GM12878 (cell line): ENCODE data around the gene SIRT7. TPM values are rescaled to one million over a fixed set of nuclear protein-coding genes. Genes with fewer than 3 reads are reported as not detected.

Source experiments
- ATAC-seq: fragments of 200-7000 bp; cut with Tn5 transposase; 3 replicates; pipeline ENCODE4 v1.9.1; 2020; ENCODE audit warnings: mild to moderate bottlenecking, moderate library complexity
- BruUV-seq: library from RNA; stranded (reverse); fragments of 400-500 nt; replicated peaks from 2 replicates; lab custom pipeline; 2021; lab: Mats Ljungman, UMichigan
- CTCF ChIA-PET: fragments of 300-600 bp; sonication (Branson Sonifier 250); formaldehyde crosslinking; extraction: SDS; loops from one replicate; lab custom pipeline; 2021; ENCODE audit warnings: inconsistent platforms; lab: Yijun Ruan, JAX
- POLR2A ChIA-PET: fragments of 350-600 bp; formaldehyde crosslinking; extraction: SDS; loops from one replicate; lab custom pipeline; 2021; ENCODE audit warnings: inconsistent platforms; lab: Charles Lee
- RAD21 ChIA-PET: fragments of 300-600 bp; sonication (Branson Sonifier 250); formaldehyde crosslinking; loops from one replicate; lab custom pipeline; 2023; ENCODE audit warnings: antibody characterized with exemption; ENCODE audit not compliant: unreplicated experiment; lab: Charles Lee
- SMC1A ChIA-PET: fragments of 300-600 bp; sonication (Branson Sonifier 250); formaldehyde crosslinking; loops from one replicate; lab custom pipeline; 2023; ENCODE audit not compliant: unreplicated experiment, uncharacterized antibody; lab: Charles Lee
- DNase-seq: peaks from one replicate; pipeline ENCODE4 v3.0.0-alpha.2; 2011; ENCODE audit warnings: low read depth, low spot score
- FAIRE-seq: peaks from 3 replicates; lab custom pipeline; 2011; peaks lifted over from hg19 to GRCh38; lab: Jason Lieb, UNC
- H2AFZ ChIP-seq: 2 replicates; pipeline ENCODE4 v1.6.0; 2011; ENCODE audit warnings: low read depth, low read length, control low read depth; ENCODE audit not compliant: control insufficient read depth
- H3K27ac ChIP-seq: 2 replicates; pipeline ENCODE4 v1.5.1; 2011; ENCODE audit warnings: control low read depth; ENCODE audit not compliant: control insufficient read depth, insufficient read depth
- H3K27me3 ChIP-seq, 2 experiments: replicated peaks in 1 of 2; 2 replicates each; pipeline versions ENCODE4 v1.6.0 to v1.6.1; 2011; ENCODE audit warnings: low read length in 1 of 2; ENCODE audit not compliant: control insufficient read depth in 2 of 2, insufficient read depth in 2 of 2
- H3K36me3 ChIP-seq, 2 experiments: 2 replicates each; pipeline ENCODE4 v1.5.1; 2011; ENCODE audit warnings: low read length in 1 of 2; ENCODE audit not compliant: control insufficient read depth in 2 of 2, insufficient read depth in 2 of 2
- H3K4me1 ChIP-seq: 2 replicates; pipeline ENCODE4 v1.6.1; 2011; ENCODE audit warnings: mild to moderate bottlenecking, low read length, moderate library complexity, mixed read lengths; ENCODE audit not compliant: control insufficient read depth, insufficient read depth
- H3K4me2 ChIP-seq: 2 replicates; pipeline ENCODE4 v1.6.0; 2011; ENCODE audit warnings: control low read depth; ENCODE audit not compliant: control insufficient read depth, insufficient read depth
- H3K4me3 ChIP-seq: fragments of 200-600 bp; sonication (generic); 2 replicates; pipeline ENCODE4 v1.5.1; 2016
- H3K79me2 ChIP-seq: 2 replicates; pipeline ENCODE4 v1.6.0; 2011; ENCODE audit warnings: low read length; ENCODE audit not compliant: control insufficient read depth, insufficient read depth
- H3K9ac ChIP-seq: 2 replicates; pipeline ENCODE4 v1.8.0; 2011; ENCODE audit warnings: low read length, control low read depth, mixed read lengths; ENCODE audit not compliant: control insufficient read depth, insufficient read depth
- H3K9me3 ChIP-seq: replicated peaks from 3 replicates; pipeline ENCODE4 v1.5.1; 2011; ENCODE audit warnings: mild to moderate bottlenecking, low read length; ENCODE audit not compliant: control insufficient read depth, insufficient read depth
- H4K20me1 ChIP-seq: 2 replicates; pipeline ENCODE4 v1.6.0; 2011; ENCODE audit not compliant: control insufficient read depth, insufficient read depth
- BCLAF1 ChIP-seq: fragments of 450-650 bp; IDR thresholded peaks from 2 replicates; pipeline ENCODE4 v1.6.1; 2017; ENCODE audit warnings: antibody characterized with exemption, mild to moderate bottlenecking, moderate library complexity
- BHLHE40 ChIP-seq, 2 experiments: fragments of 450-650 bp in 1 of 2; IDR thresholded peaks; 2 replicates each; pipeline ENCODE4 v1.6.1; 2011 to 2017; ENCODE audit warnings: low read depth in 2 of 2, borderline replicate concordance in 1 of 2, improper control_type of control experiment in 1 of 2, low read length in 1 of 2, mild to moderate bottlenecking in 1 of 2
- E2F8 ChIP-seq: fragments of 450-650 bp; IDR thresholded peaks from 2 replicates; pipeline ENCODE4 v1.6.1; 2018; ENCODE audit warnings: mild to moderate bottlenecking, low read depth, moderate library complexity; ENCODE audit not compliant: partially characterized antibody
- EP300 ChIP-seq, 2 experiments: fragments of 150-350 bp in 1 of 2; IDR thresholded peaks; 2 replicates each; pipeline ENCODE4 v1.6.1; 2011 to 2012; ENCODE audit warnings: low read depth in 2 of 2, low read length in 2 of 2, borderline replicate concordance in 1 of 2, improper control_type of control experiment in 1 of 2, inconsistent platforms in 1 of 2; ENCODE audit not compliant: control insufficient read depth in 1 of 2
- MTA3 ChIP-seq: IDR thresholded peaks from 2 replicates; pipeline ENCODE4 v1.6.1; 2012; ENCODE audit warnings: low read length, inconsistent platforms, borderline replicate concordance
- NBN ChIP-seq: fragments of 450-650 bp; IDR thresholded peaks from 2 replicates; pipeline ENCODE4 v1.6.1; 2016
- NKRF ChIP-seq: fragments of 450-650 bp; conservative IDR thresholded peaks from 2 replicates; pipeline ENCODE4 v1.6.1; 2017; ENCODE audit warnings: mild to moderate bottlenecking, moderate library complexity
- PAX8 ChIP-seq: fragments of 450-650 bp; IDR thresholded peaks from 2 replicates; pipeline ENCODE4 v1.6.1; 2017; ENCODE audit warnings: mild to moderate bottlenecking, moderate library complexity
- POLR2A ChIP-seq: IDR thresholded peaks from 2 replicates; pipeline ENCODE4 v1.6.1; 2011; ENCODE audit warnings: low read depth, mild to moderate bottlenecking, low read length
- POLR2AphosphoS2 ChIP-seq: IDR thresholded peaks from 2 replicates; pipeline ENCODE4 v1.6.1; 2011; ENCODE audit warnings: low read depth, mild to moderate bottlenecking, low read length, improper control_type of control experiment, moderate library complexity
- RAD21 ChIP-seq: IDR thresholded peaks from 2 replicates; pipeline ENCODE4 v1.6.1; 2011; ENCODE audit warnings: mild to moderate bottlenecking, low read depth, low read length, moderate library complexity; ENCODE audit not compliant: insufficient read depth
- RELA ChIP-seq: fragments of 450-650 bp; IDR thresholded peaks from 2 replicates; pipeline ENCODE4 v1.8.0; 2014; ENCODE audit warnings: borderline replicate concordance; ENCODE audit not compliant: partially characterized antibody
- WRNIP1 ChIP-seq: IDR thresholded peaks from 2 replicates; pipeline ENCODE4 v1.6.1; 2011; ENCODE audit warnings: low read depth, low read length, improper control_type of control experiment, borderline replicate concordance
- YY1 ChIP-seq: IDR thresholded peaks from 2 replicates; pipeline ENCODE4 v1.6.1; 2011; ENCODE audit warnings: low read depth, mild to moderate bottlenecking, low read length
- WGBS: methylation state at CpG from one replicate; pipeline ENCODE4 v1.1.6; 2016; ENCODE audit warnings: low lambda C conversion rate; ENCODE audit not compliant: insufficient replicate concordance, insufficient coverage; ENCODE audit errors: missing lambda C conversion rate; 5-methylcytosine and 5-hydroxymethylcytosine counted together
- in situ Hi-C: fragments of 300-500 bp; cut with MboI; formaldehyde crosslinking; loops from 9 replicates; pipeline ENCODE4 v1.14.3; 2018; ENCODE audit warnings: mixed read lengths
- intact Hi-C: fragments of 100-400 bp; cut with micrococcal nuclease; formaldehyde crosslinking; loops from one replicate; pipeline ENCODE4 v1.14.2; 2022; ENCODE audit not compliant: unreplicated experiment
- polyA plus RNA-seq, 11 experiments: library from polyadenylated mRNA; depleted of rRNA in 4 of 11; unstranded in 6 of 11; stranded (reverse) in 5 of 11; fragments of >200 nt; fragmentation: Nextera tagmentation in 4 of 11; fragmentation: Illumina TruSeq in 1 of 11; extraction: Ambion mirVana in 4 of 11; extraction: Trizol in 1 of 11; gene quantifications; 1 replicate in 1 of 11; 2 replicates in 10 of 11; pipeline versions ENCODE4 v1.2.1 to v1.2.3, GENCODE V29; 2011 to 2016; ENCODE audit warnings: inconsistent platforms in 2 of 11, missing spikeins in 2 of 11, low read depth in 1 of 11
- total RNA-seq, 4 experiments: library from RNA; depleted of rRNA in 3 of 4; stranded (reverse); fragments of >200 nt in 3 of 4; fragmentation: Illumina TruSeq in 1 of 4; extraction: Trizol in 1 of 4; gene quantifications; 2 replicates each; pipeline versions ENCODE4 v1.2.1 to v1.2.3, GENCODE V29; 2013 to 2021

Gene SIRT7
- total and polyA plus RNA-seq, 10 of the 15 experiments (the other 5 are each of a cell fraction or from before 2014, with no cell fraction given): 1.2 to 56.2 (median 22.7) TPM

DNA sequence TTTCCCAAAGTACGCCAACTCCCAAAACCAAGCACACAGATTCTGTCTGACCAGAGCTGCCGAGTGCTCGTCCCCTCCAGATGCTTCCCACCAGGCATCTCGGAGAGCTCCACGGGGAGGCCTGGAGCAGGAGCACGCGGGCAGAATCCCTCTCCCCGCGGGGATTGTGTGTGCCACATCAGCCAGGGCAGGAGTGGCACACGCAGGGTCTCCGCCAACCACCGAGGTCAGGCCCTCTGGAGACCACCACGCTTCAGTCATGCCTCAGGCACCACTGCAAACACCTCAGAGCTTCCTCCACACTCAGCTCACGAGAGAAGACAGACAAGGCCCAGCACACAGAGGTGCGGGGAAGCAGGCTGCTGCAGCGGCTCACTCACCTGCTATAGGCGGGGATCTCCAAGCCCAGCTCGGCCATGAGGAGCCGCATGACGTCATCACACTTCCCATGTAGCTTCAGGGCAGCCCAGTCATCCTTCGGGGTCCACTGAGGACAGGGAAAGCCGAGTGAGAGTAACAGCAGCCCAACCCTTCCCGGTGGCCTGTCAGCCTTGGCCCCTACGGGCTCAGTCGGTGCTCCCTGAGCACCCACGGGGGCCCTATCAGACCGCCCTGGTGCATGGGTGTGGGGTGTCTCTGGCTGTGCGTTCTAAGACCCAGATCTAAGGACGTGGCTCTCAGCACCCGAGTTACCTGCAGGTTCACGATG lies 4.4 kb downstream of the SIRT7 start:
- no peaks in the 10 kb centered on the region for H3K9me3 ChIP-seq
- no peaks in the 10 kb centered on the region for H3K27me3 ChIP-seq
- H3K36me3 ChIP-seq: peaks cover 11 to 28% of the 10 kb centered on the region in 2 experiments
- peaks cover 11% of the 10 kb centered on the region for H3K4me1 ChIP-seq
- WGBS: 95% methylated on average over 31 of the region's 31 CpGs
- intact Hi-C loops: no loop called here
- H2AFZ ChIP-seq: no peak overlapping the region
- no peak for FAIRE-seq
- RAD21 ChIA-PET: no interaction called here
- no peak overlapping the region for H3K4me2 ChIP-seq
- ATAC-seq: no peak
- in situ Hi-C loops: no loop called here
- no peak overlapping the region for H3K27ac ChIP-seq
- no peaks in the 10 kb centered on the region for H4K20me1 ChIP-seq
- TF ChIP-seq E2F8: no peak
- no peak for TF ChIP-seq MTA3
- TF ChIP-seq RAD21: no peak
- no peak for TF ChIP-seq POLR2AphosphoS2
- TF ChIP-seq POLR2A: no peak
- TF ChIP-seq NKRF: no peak
- TF ChIP-seq NBN: no peak
- no peak for TF ChIP-seq WRNIP1
- TF ChIP-seq EP300 (IDR thresholded peaks at IDR 0.05; ENCODE audit: borderline replicate concordance in 1 of 2, control insufficient read depth in 1 of 2, low read depth in 2 of 2, low read length in 2 of 2): no peak
- no peak for TF ChIP-seq BCLAF1
- no peak for TF ChIP-seq BHLHE40 (IDR thresholded peaks at IDR 0.05; ENCODE audit: borderline replicate concordance in 1 of 2, low read depth in 2 of 2, low read length in 1 of 2)
- TF ChIP-seq PAX8: no peak
- TF ChIP-seq RELA: no peak
- TF ChIP-seq YY1: no peak
- SMC1A ChIA-PET: interaction anchor here (1.0 kb wide), 1 partner anchor 44 kb away, joined by 3 read pairs; no protein-coding TSS in a partner anchor
- BruUV-seq: no TSS peak
- H3K79me2 ChIP-seq: peaks cover 37% of the 10 kb centered on the region
- no peak for DNase-seq
- CTCF ChIA-PET: interaction anchor here (1.5 kb wide), 1 partner anchor 11 kb away, joined by 4 read pairs; no protein-coding TSS in a partner anchor
- H3K9ac ChIP-seq: no peak overlapping the region
- POLR2A ChIA-PET: no interaction called here
- H3K4me3 ChIP-seq: no peak overlapping the region
